NT2/D1 (cell line): ENCODE data around the gene NLRC5.
A peak's percentile ranks its signal among the peaks of the same experiment; 100 is the strongest.
"Not testable (repeated sequence)": the region's sequence is repeated elsewhere in the genome, so short reads cannot be mapped to it uniquely, and the experiment has no call there.

Experiments
- DNase-seq: peaks from one replicate; pipeline ENCODE4 v3.0.0-alpha.2; 2011; ENCODE audit warnings: low read depth, low spot score
- H3K27me3 ChIP-seq: 2 replicates; pipeline ENCODE4 v1.6.0; 2011; ENCODE audit warnings: mild to moderate bottlenecking; ENCODE audit not compliant: insufficient read length, insufficient read depth
- H3K36me3 ChIP-seq: 2 replicates; pipeline ENCODE4 v1.6.1; 2011; ENCODE audit warnings: mild to moderate bottlenecking, low read length, mixed read lengths; ENCODE audit not compliant: insufficient read depth, insufficient read length
- H3K4me1 ChIP-seq: 2 replicates; pipeline ENCODE4 v1.5.1; 2011; ENCODE audit not compliant: insufficient read depth, insufficient read length
- H3K4me3 ChIP-seq: 2 replicates; pipeline ENCODE4 v1.5.1; 2011; ENCODE audit warnings: low read depth; ENCODE audit not compliant: insufficient read length
- H3K9ac ChIP-seq: 2 replicates; pipeline ENCODE4 v1.6.0; 2011; ENCODE audit warnings: low read depth; ENCODE audit not compliant: insufficient read length
- H3K9me3 ChIP-seq: 2 replicates; pipeline ENCODE4 v1.5.1; 2011; ENCODE audit warnings: mild to moderate bottlenecking, low read length; ENCODE audit not compliant: insufficient read depth
- SUZ12 ChIP-seq: IDR thresholded peaks from 2 replicates; pipeline ENCODE4 v1.6.1; 2011; ENCODE audit not compliant: insufficient read length, insufficient read depth; ENCODE audit errors: extremely low read depth
- YY1 ChIP-seq: IDR thresholded peaks from 2 replicates; pipeline ENCODE4 v1.6.1; 2011; ENCODE audit not compliant: insufficient read length, insufficient read depth
- ZNF274 ChIP-seq: IDR thresholded peaks from 2 replicates; pipeline ENCODE4 v1.6.1; 2011; ENCODE audit warnings: mild to moderate bottlenecking, low read depth, low read length

Gene NLRC5

GRCh38 chr16:57105184-57105583 is 115.8 kb downstream of the NLRC5 start:
- Histone ChIP-seq H3K9me3 (no peaks in the 10 kb centered on the region), H3K9ac (no peak overlapping the region), H3K27me3 (no peaks in the 10 kb centered on the region), H3K4me1 (peaks cover 38% of the 10 kb centered on the region), H3K36me3 (peaks cover 9% of the 10 kb centered on the region), H3K4me3 (no peak overlapping the region)
- no peak for DNase-seq
- no peak for TF ChIP-seq SUZ12
- TF ChIP-seq YY1: no peak
- TF ChIP-seq ZNF274: no peak

- peaks cover 38% of the 10 kb centered on the region for H3K4me1 ChIP-seq
- no peaks in the 10 kb centered on the region for H3K9me3 ChIP-seq
- no peak overlapping the region for H3K4me3 ChIP-seq
- no peak overlapping the region for H3K9ac ChIP-seq
- TF ChIP-seq YY1 (no peak), SUZ12 (no peak), ZNF274 (no peak)
- no peaks in the 10 kb centered on the region for H3K27me3 ChIP-seq
- DNase-seq: no peak
- peaks cover 12% of the 10 kb centered on the region for H3K36me3 ChIP-seq
Measured at GRCh38 chr16:57106767-57107166, 117.4 kb downstream of the NLRC5 start.

- Histone ChIP-seq H3K36me3 (peaks cover 12% of the 10 kb centered on the region), H3K9ac (peak overlapping the region; percentile 37)
- DNase-seq: no peak
Measured at GRCh38 chr16:57107321-57107922, 118.1 kb downstream of the NLRC5 start.

GRCh38 chr16:57108432-57108831 is 119.1 kb downstream of the NLRC5 start:
- Histone ChIP-seq H3K9ac (no peak overlapping the region), H3K4me1 (peaks cover 41% of the 10 kb centered on the region), H3K4me3 (no peak overlapping the region), H3K27me3 (no peaks in the 10 kb centered on the region), H3K36me3 (peaks cover 19% of the 10 kb centered on the region), H3K9me3 (no peaks in the 10 kb centered on the region)
- TF ChIP-seq SUZ12 (no peak), ZNF274 (no peak)
- no peak for DNase-seq

More at GRCh38 chr16:57107321-57107922, 118.1 kb downstream of the NLRC5 start:
- peaks cover 42% of the 10 kb centered on the region for H3K4me1 ChIP-seq
- TF ChIP-seq ZNF274 (no peak), SUZ12 (no peak), YY1 (no peak)
- H3K27me3 ChIP-seq: no peaks in the 10 kb centered on the region
- no peak overlapping the region for H3K4me3 ChIP-seq
- H3K9me3 ChIP-seq: no peaks in the 10 kb centered on the region

GRCh38 chr16:57109259-57110105 is 120.1 kb downstream of the NLRC5 start:
- peaks cover 39% of the 10 kb centered on the region for H3K4me1 ChIP-seq
- H3K27me3 ChIP-seq, H3K9me3 ChIP-seq, H3K9ac ChIP-seq, DNase-seq, H3K4me3 ChIP-seq: not testable (repeated sequence)
- H3K36me3 ChIP-seq: peaks cover 25% of the 10 kb centered on the region

- no peak for DNase-seq
- H3K27me3 ChIP-seq: no peaks in the 10 kb centered on the region
- H3K9me3 ChIP-seq: no peaks in the 10 kb centered on the region
- TF ChIP-seq YY1 (no peak), SUZ12 (no peak), ZNF274 (no peak)
- H3K36me3 ChIP-seq: peaks cover 31% of the 10 kb centered on the region
- peak overlapping the region; percentile 53 for H3K9ac ChIP-seq
- H3K4me1 ChIP-seq: peaks cover 35% of the 10 kb centered on the region
- H3K4me3 ChIP-seq: no peak overlapping the region
Measured at GRCh38 chr16:57110937-57111336, 121.6 kb downstream of the NLRC5 start.

- Histone ChIP-seq H3K4me1 (peaks cover 31% of the 10 kb centered on the region), H3K9ac (no peak overlapping the region), H3K9me3 (no peaks in the 10 kb centered on the region), H3K27me3 (no peaks in the 10 kb centered on the region), H3K36me3 (peaks cover 36% of the 10 kb centered on the region), H3K4me3 (no peak overlapping the region)
- no peak for DNase-seq
- TF ChIP-seq ZNF274: no peak
- no peak for TF ChIP-seq SUZ12
- no peak for TF ChIP-seq YY1
Measured at GRCh38 chr16:57111420-57111819, 122.1 kb downstream of the NLRC5 start.
